GM21526 (cell line): ENCODE results near the gene PDIA5.
A peak's percentile ranks its signal among the peaks of the same experiment; 100 is the strongest.

Source experiments
- ATAC-seq: cut with Tn5 transposase; IDR thresholded peaks from one replicate; pipeline ENCODE4 v1.9.1; 2021; ENCODE audit warnings: moderate library complexity; ENCODE audit not compliant: unreplicated experiment, low FRiP score

PDIA5 gene

GRCh38 chr3:123039178-123039577 lies 27.6 kb upstream of the PDIA5 start:
- ATAC-seq: no peak

- ATAC-seq: no peak
Measured at GRCh38 chr3:123042413-123042812, 24.4 kb upstream of the PDIA5 start.

GRCh38 chr3:123044981-123045763 lies 21.7 kb upstream of the PDIA5 start:
- ATAC-seq: no peak

- no peak for ATAC-seq
Measured at GRCh38 chr3:123046262-123047061, 20.4 kb upstream of the PDIA5 start.

- ATAC-seq: no peak
Measured at GRCh38 chr3:123047062-123047319, 19.8 kb upstream of the PDIA5 start.

- ATAC-seq: no peak
Measured at GRCh38 chr3:123048480-123049237, 18.2 kb upstream of the PDIA5 start.

- ATAC-seq: no peak
Measured at GRCh38 chr3:123050666-123051065, 16.2 kb upstream of the PDIA5 start.

- no peak for ATAC-seq
Measured at GRCh38 chr3:123053107-123053506, 13.7 kb upstream of the PDIA5 start.

GRCh38 chr3:123054109-123054778 lies 12.6 kb upstream of the PDIA5 start:
- no peak for ATAC-seq

- no peak for ATAC-seq
Measured at GRCh38 chr3:123054931-123055330, 11.9 kb upstream of the PDIA5 start.

GRCh38 chr3:123055352-123055751 lies 11.5 kb upstream of the PDIA5 start:
- ATAC-seq: no peak

GRCh38 chr3:123058505-123058904 lies 8.3 kb upstream of the PDIA5 start:
- no peak for ATAC-seq

- ATAC-seq: no peak
Measured at GRCh38 chr3:123060054-123060453, 6.8 kb upstream of the PDIA5 start.

GRCh38 chr3:123061856-123062255 lies 5.0 kb upstream of the PDIA5 start:
- no peak for ATAC-seq

- ATAC-seq: no peak
Measured at GRCh38 chr3:123063034-123063433, 3.8 kb upstream of the PDIA5 start.

GRCh38 chr3:123064506-123064905 lies 2.3 kb upstream of the PDIA5 start:
- no peak for ATAC-seq

GRCh38 chr3:123064914-123065313 lies 1.9 kb upstream of the PDIA5 start:
- no peak for ATAC-seq

- ATAC-seq: no peak
Measured at GRCh38 chr3:123066599-123066895, 278 bp upstream of the PDIA5 start.

- peak; percentile 14 for ATAC-seq
Measured at GRCh38 chr3:123067689-123068600, 1.1 kb downstream of the PDIA5 start.
